Adrenal gland (tissue), 5 donors: ENCODE measurements around the gene TMEM101.

Experiments used
- CTCF ChIP-seq, 6 experiments: fragments of 450-650 bp in 4 of 6; fragments of 200-600 bp in 2 of 6; sonication (generic) in 1 of 6; IDR thresholded peaks; 1 replicate in 5 of 6; 2 replicates in 1 of 6; pipeline versions ENCODE4 v1.5.1 to v1.8.0; 2016 to 2021; ENCODE audit warnings: antibody characterized with exemption in 6 of 6, mild to moderate bottlenecking in 2 of 6, moderate library complexity in 1 of 6
- POLR2A ChIP-seq, 2 donors: fragments of 450-650 bp; IDR thresholded peaks; one replicate each; pipeline ENCODE4 v1.6.1; 2017; ENCODE audit warnings: antibody characterized with exemption in 2 of 2, mild to moderate bottlenecking in 2 of 2, moderate library complexity in 1 of 2
- donor health status: DM: no; HTN: no; CAD: no.

- no peak for TF ChIP-seq CTCF (IDR thresholded peaks at IDR 0.05)
- TF ChIP-seq POLR2A (IDR thresholded peaks at IDR 0.05) = no peak
These were observed 31.0 kb downstream of the TMEM101 start for GRCh38 chr17:43983515-43984411.
